ENCODE measurements around the gene CAVIN2.

DNA sequence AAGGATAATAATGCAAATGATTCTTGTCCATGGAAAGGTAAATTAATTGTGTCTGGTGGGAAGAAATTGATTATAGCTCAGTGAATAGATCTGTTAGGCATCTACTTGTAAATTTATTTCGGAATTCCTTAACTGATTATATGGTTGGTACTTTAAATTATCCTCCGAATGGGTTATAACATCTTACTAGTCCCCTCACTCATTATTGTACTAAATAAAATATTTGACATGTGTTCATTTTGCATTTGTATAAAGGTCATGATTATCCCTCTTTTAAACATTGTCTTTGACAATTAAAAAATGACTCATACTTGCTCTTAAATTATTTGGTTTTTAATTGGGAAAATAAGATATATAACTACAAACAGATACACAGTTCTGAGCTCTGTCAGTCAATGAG, 47.4 kb downstream of the CAVIN2 start:
- TF ChIP-seq, protein P1, sequence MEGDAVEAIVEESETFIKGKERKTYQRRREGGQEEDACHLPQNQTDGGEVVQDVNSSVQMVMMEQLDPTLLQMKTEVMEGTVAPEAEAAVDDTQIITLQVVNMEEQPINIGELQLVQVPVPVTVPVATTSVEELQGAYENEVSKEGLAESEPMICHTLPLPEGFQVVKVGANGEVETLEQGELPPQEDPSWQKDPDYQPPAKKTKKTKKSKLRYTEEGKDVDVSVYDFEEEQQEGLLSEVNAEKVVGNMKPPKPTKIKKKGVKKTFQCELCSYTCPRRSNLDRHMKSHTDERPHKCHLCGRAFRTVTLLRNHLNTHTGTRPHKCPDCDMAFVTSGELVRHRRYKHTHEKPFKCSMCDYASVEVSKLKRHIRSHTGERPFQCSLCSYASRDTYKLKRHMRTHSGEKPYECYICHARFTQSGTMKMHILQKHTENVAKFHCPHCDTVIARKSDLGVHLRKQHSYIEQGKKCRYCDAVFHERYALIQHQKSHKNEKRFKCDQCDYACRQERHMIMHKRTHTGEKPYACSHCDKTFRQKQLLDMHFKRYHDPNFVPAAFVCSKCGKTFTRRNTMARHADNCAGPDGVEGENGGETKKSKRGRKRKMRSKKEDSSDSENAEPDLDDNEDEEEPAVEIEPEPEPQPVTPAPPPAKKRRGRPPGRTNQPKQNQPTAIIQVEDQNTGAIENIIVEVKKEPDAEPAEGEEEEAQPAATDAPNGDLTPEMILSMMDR (IDR thresholded peaks at IDR 0.05), result no peak
- TF ChIP-seq RAD21 (IDR thresholded peaks at IDR 0.05; ENCODE audit: low read length) (no peak), FOXM1 (IDR thresholded peaks at IDR 0.05; ENCODE audit: low read depth) (no peak)

Measured in SK-N-SH (cell line).